Urothelium cell line (cell line): ENCODE results near the gene SKIDA1.

Experiments
- DNase-seq: peaks from one replicate; pipeline ENCODE4 v3.0.0; 2011; ENCODE audit warnings: low spot score, mixed read lengths
- FAIRE-seq: peaks from 2 replicates; lab custom pipeline; 2011; peaks lifted over from hg19 to GRCh38; lab: Jason Lieb, UNC

Gene SKIDA1

GRCh38 chr10:21487416-21488180 lies 37.9 kb downstream of the SKIDA1 start:
- FAIRE-seq (no peak), DNase-seq (no peak)

- no peak for DNase-seq
- no peak for FAIRE-seq
Measured at GRCh38 chr10:21482821-21483220, 42.7 kb downstream of the SKIDA1 start.

- no peak for FAIRE-seq
- no peak for DNase-seq
Measured at GRCh38 chr10:21481407-21481806, 44.1 kb downstream of the SKIDA1 start.

- DNase-seq = no peak
- no peak for FAIRE-seq
Measured at GRCh38 chr10:21479570-21480315, 45.7 kb downstream of the SKIDA1 start.

- no peak for DNase-seq
- no peak for FAIRE-seq
Measured at GRCh38 chr10:21475393-21475792, 50.1 kb downstream of the SKIDA1 start.

- DNase-seq (no peak), FAIRE-seq (no peak)
Measured at GRCh38 chr10:21473541-21473940, 51.9 kb downstream of the SKIDA1 start.

- no peak for FAIRE-seq
- no peak for DNase-seq
Measured at GRCh38 chr10:21473135-21473534, 52.3 kb downstream of the SKIDA1 start.

- FAIRE-seq (no peak), DNase-seq (no peak)
Measured at GRCh38 chr10:21468086-21468485, 57.4 kb downstream of the SKIDA1 start.

GRCh38 chr10:21467633-21468032 lies 57.8 kb downstream of the SKIDA1 start:
- no peak for DNase-seq
- no peak for FAIRE-seq

GRCh38 chr10:21464134-21464533 lies 61.3 kb downstream of the SKIDA1 start:
- FAIRE-seq = no peak
- no peak for DNase-seq
